Measurements from ENCODE around the gene NGRN.

The NGRN gene

DNA sequence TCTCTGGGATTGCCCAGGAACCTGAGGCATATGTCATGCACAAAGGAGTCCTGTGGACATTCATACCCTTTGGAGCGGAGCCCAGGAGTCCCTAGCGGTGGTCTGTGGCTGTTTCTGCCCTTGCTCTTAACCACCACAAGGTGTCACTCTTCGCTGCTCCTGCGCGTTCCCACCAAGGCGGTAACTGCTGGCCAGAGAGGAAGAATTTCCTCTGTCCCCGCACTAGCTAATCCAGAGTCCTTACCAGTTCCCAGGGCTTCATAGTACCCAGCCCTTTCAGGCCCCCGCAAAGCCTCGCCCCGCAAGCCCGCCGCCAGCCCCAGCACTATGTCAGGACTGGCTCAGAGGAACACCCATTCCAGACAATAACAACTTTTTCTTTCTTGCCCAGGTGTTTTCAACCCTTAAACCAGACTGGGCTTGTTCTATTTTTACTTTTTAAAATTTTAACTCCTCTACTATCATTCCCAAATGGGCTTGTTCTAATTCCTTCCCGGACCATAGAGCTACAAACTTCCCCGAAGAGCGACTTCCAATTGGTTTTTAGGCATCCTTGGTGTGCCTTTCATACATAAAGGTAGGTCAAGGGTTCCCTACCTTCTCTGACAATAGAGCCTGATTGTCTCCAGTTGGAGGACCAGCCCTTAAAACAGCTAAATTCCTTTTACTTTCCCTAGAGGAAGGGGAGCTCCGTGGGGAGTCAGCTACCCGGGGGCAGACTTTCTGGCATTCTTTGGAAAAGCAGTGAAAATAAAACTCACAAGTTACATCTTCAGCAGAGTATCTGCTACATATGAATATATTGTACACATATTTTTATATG is 54.8 kb downstream of the NGRN start:
- DNase-seq, result peak; percentile 84

DNA sequence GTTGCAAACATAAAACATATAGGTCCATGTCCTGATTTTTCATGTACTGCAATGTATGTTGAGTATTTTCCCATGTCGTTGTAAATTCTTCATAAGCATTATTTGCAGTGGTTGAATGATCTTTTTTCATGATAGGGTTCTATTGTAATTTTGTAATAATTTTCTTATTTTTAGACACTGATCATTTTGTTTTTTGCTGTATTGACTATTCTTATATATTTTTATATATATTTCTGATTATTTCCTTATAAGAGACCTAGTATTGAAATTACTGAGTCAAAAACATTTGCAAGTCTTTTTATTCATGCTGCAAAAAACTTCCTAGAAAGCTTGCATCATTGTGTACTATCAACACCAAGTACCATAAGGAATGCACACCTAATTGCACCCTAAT is 55.4 kb downstream of the NGRN start:
- DNase-seq, result no peak
